HG02610 (cell line): ENCODE measurements around the gene SHC1.

Experiments
- ATAC-seq: cut with Tn5 transposase; IDR thresholded peaks from one replicate; pipeline ENCODE4 v1.9.1; 2021; ENCODE audit warnings: mild to moderate bottlenecking, moderate library complexity; ENCODE audit not compliant: unreplicated experiment

The SHC1 gene

GRCh38 chr1:154974808-154975408, 4.4 kb upstream of the SHC1 start:
- peak; percentile 32 for ATAC-seq

GRCh38 chr1:154974102-154974807, 3.7 kb upstream of the SHC1 start, which contains the start of gene CKS1B:
TSS of gene CKS1B (plus strand) at chr1:154974681. CDS start at chr1:154974746, 65 bp downstream.
- ATAC-seq = peak; percentile 71

- ATAC-seq = peak; percentile 9
These were observed 3.0 kb upstream of the SHC1 start for GRCh38 chr1:154973344-154974101.

DNA sequence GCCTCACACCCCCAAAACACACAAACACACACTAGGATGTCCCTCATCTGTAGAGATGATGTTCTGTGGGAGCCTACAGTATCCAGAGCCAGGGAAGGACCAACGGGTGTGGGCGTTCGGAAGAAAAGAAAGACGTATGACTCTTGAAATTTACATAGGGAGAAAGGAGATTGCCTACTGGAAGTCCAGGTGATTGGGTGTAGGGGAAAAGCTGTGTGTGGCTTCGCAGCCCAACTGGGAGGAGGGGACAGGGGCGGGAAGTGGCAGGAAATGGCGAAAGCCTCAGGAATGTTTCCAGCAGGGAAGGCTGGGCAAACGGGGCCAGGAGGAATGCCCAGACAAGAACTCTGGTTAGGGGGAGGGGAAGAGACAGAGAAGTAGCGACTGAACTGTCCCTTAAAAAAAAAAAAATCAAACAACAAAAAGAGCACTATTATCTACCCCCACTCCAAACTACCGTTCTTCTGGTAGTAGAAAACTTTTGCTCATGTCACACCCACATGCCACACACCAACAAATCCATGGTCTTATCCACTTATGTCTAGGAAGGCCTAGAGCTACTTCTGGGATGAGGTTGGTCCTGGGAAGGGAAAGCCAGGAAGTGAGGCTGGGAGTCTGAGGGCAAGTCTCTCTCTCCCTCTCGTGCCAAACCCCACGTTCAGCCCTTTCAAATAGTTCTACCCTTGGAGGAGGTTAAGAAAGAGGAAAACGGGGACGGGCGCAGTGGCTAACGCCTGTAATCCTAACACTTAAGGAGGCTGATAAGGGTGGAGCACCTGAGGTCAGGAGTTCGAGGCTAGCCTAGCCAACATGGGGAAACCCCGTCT, 2.2 kb upstream of the SHC1 start:
- ATAC-seq = no peak

- no peak for ATAC-seq
These were observed 1.6 kb upstream of the SHC1 start for GRCh38 chr1:154972213-154972516.

GRCh38 chr1:154971341-154971998, 923 bp upstream of the SHC1 start:
- no peak for ATAC-seq

- no peak for ATAC-seq
These were observed 591 bp downstream of the SHC1 start for GRCh38 chr1:154969860-154970452.

DNA sequence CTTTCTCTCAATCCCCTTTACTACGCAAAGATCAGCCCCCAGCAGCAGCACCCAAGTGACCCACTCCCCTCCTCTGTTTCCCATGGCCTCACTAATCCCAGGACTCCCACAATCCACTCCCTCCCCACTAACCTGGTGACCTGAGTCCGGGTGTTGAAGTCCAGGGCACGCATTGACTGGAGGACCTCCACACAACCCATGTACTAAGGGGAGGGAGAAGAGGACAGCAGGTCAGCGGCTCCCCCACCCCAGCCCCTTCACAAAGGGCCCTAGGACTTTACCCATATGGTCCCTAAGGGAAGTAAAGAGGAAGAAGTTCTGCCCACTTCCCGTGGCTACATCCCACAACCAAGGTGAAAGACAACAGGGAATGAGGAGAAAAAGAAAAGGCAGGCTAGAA, 1.3 kb downstream of the SHC1 start:
- ATAC-seq = no peak

DNA sequence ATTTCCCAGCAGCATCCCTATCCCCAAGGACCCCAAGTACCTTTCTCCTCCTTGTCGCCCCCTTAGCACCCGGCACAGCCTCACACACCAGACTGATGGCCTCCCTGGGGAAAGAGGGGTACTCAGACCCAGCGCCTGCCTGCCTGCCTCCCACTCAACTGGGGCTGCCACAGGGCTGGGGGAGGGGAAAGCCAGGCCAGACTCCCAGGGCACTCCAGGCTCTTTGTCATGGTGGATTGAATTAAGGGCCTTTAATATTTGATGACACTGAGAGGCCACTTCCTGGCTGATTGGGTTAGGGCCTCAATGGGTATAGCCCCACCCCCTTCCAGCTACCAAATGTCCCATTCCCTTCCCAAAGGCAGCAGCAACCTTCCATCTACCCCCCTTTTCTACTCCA, 1.8 kb downstream of the SHC1 start:
- no peak for ATAC-seq

DNA sequence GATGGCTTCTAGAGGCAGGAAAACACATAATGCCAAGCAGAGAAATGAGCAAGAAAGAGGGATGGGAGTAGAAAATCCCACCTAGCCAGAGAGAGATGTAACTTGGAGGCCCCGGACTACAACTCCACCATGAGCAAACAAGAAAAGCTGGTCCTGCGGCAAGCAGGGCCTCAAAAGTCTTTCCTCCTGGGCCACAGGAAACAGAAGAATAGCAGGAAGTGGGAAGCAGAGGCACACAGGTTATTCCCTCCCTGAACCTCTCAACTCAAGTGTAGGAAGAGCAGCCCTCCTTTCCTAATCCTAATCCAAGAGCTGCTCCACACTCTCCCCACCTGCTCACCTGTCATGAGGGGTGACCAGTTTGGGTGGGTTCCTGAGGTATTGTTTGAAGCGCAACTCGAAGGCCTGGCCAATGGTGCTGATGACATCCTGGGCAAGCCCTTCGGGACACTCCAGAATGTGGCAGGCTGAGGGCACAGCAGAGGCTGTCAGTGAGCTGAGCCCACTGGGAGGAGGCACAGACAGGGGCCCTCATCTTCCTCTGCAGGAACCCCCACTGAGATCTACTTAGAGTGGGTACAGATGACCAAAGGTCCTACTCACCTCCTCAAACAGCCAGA, 3.1 kb downstream of the SHC1 start:
- ATAC-seq = no peak

- ATAC-seq = no peak
These were observed 4.4 kb downstream of the SHC1 start for GRCh38 chr1:154966111-154966510.

GRCh38 chr1:154964359-154964758, 6.2 kb downstream of the SHC1 start:
- no peak for ATAC-seq

DNA sequence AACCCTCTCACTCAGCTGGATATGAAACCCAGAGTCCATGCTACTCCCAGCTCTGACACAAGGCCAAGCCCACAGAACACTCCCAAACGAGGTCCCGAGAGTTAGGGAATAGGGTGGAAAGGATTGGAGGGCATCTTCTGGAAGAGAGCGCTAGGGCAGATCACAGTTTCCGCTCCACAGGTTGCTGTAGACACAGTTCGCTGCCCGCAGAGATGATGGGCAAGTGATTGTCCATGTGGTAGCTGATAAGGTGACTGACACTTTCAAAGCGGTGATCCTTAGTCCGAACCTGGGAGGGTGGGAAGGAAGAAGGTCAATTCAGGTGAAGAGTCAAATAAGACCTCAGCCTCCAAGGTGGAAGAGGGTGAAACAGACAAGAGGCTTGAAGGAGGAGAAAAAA, 6.9 kb downstream of the SHC1 start:
- no peak for ATAC-seq

GRCh38 chr1:154962795-154963330, 7.7 kb downstream of the SHC1 start:
- ATAC-seq = no peak

- no peak for ATAC-seq
These were observed 8.3 kb downstream of the SHC1 start for GRCh38 chr1:154962156-154962749.

- peak; percentile 67 for ATAC-seq
These were observed 9.1 kb downstream of the SHC1 start, which contains the start of gene PYGO2 for GRCh38 chr1:154961207-154962155. TSS of gene PYGO2 (minus strand) at chr1:154961782. CDS start at chr1:154961576, 206 bp downstream.

DNA sequence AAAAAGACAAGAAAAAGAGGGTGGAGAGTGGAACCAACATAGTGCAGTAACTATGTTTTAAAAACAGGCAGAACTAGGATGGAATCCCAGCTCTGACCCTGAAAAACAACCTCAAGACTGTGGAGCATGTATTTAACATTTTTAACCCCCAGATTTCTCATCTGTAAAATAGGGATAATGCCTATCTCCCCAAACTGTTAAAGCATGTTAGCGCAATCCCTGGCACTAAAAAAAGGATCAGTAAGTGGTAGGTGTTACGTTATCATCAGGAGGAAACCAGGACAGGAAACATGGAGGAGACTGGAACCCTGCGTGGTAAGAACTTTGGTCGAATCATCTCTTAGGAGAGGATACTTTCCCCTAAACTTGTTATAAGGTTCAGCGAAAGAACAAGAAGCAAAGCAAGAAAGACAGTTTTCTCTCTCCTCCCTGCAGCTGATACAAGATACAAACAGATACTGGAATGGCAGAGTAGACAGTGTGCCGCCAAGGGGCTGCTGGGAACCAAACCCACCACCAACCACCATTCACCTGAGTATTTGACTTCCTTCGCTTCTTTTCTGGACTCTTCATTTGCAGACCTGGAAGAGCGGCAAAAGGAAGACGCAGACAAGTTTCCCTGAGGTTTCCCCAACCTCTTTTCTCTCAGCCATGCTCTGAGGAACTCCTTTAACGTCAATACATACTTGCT, 10.0 kb downstream of the SHC1 start:
- no peak for ATAC-seq

- no peak for ATAC-seq
These were observed 11.1 kb downstream of the SHC1 start for GRCh38 chr1:154959426-154959780.
